GM21737 (cell line): ENCODE measurements around the gene NCOA5.

Source experiments
- ATAC-seq: cut with Tn5 transposase; IDR thresholded peaks from one replicate; pipeline ENCODE4 v1.9.1; 2021; ENCODE audit warnings: mild to moderate bottlenecking, moderate library complexity; ENCODE audit not compliant: unreplicated experiment

Gene NCOA5

GRCh38 chr20:46046588-46047310 lies 43.0 kb downstream of the NCOA5 start:
- no peak for ATAC-seq

GRCh38 chr20:46044896-46045295 lies 44.9 kb downstream of the NCOA5 start:
- no peak for ATAC-seq

GRCh38 chr20:46043556-46043955 lies 46.2 kb downstream of the NCOA5 start:
- ATAC-seq = no peak

- no peak for ATAC-seq
Measured at GRCh38 chr20:46040902-46041535, 48.7 kb downstream of the NCOA5 start.

GRCh38 chr20:46037036-46037435 lies 52.7 kb downstream of the NCOA5 start:
- no peak for ATAC-seq

- ATAC-seq = no peak
Measured at GRCh38 chr20:46036370-46036769, 53.4 kb downstream of the NCOA5 start.

- ATAC-seq = no peak
Measured at GRCh38 chr20:46035713-46036112, 54.0 kb downstream of the NCOA5 start.

GRCh38 chr20:46035253-46035652 lies 54.5 kb downstream of the NCOA5 start:
- ATAC-seq = no peak

GRCh38 chr20:46034039-46034438 lies 55.7 kb downstream of the NCOA5 start:
- no peak for ATAC-seq

- no peak for ATAC-seq
Measured at GRCh38 chr20:46031701-46032254, 58.0 kb downstream of the NCOA5 start.

GRCh38 chr20:46031014-46031569 lies 58.7 kb downstream of the NCOA5 start:
- ATAC-seq = no peak

- ATAC-seq = no peak
Measured at GRCh38 chr20:46030284-46031013, 59.3 kb downstream of the NCOA5 start.

- ATAC-seq = no peak
Measured at GRCh38 chr20:46028772-46029371, 60.9 kb downstream of the NCOA5 start, which contains the start of gene SLC12A5. Gene SLC12A5, plus strand, starts transcription at chr20:46029215. Its CDS starts 130 bp downstream, at chr20:46029345.

GRCh38 chr20:46028110-46028509 lies 61.7 kb downstream of the NCOA5 start:
- ATAC-seq = no peak

GRCh38 chr20:46027245-46027853 lies 62.4 kb downstream of the NCOA5 start:
- no peak for ATAC-seq

- no peak for ATAC-seq
Measured at GRCh38 chr20:46025376-46025783, 64.4 kb downstream of the NCOA5 start.

GRCh38 chr20:46023999-46024398 lies 65.8 kb downstream of the NCOA5 start:
- no peak for ATAC-seq

GRCh38 chr20:46023148-46023484 lies 66.6 kb downstream of the NCOA5 start:
- no peak for ATAC-seq

- no peak for ATAC-seq
Measured at GRCh38 chr20:46022411-46023147, 67.2 kb downstream of the NCOA5 start.
